Adrenal gland (tissue), 12 donors: ENCODE results near the gene DHRS13. TPM values are rescaled to one million over a fixed set of nuclear protein-coding genes. Genes with fewer than 3 reads are reported as not detected.
"Not testable (repeated sequence)": the region's sequence is repeated elsewhere in the genome, so short reads cannot be mapped to it uniquely, and the experiment has no call there.

Experiments
- DNase-seq, 7 donors: peaks; one replicate each; pipeline ENCODE4 v3.0.0-alpha.2; 2019 to 2020
- H3K27ac ChIP-seq, 5 donors: fragments of 200-600 bp; sonication (generic) in 4 of 5; 1 replicate in 3 of 5; 2 replicates in 2 of 5; pipeline versions ENCODE4 v1.5.1 to v1.8.0; 2016 to 2020; ENCODE audit warnings: mild to moderate bottlenecking in 1 of 5
- H3K27me3 ChIP-seq: fragments of 200-600 bp; 2 replicates; pipeline ENCODE4 v1.8.0; 2021
- H3K36me3 ChIP-seq, 2 donors: fragments of 200-600 bp; replicated peaks in 1 of 2; 1 replicate in 1 of 2; 2 replicates in 1 of 2; pipeline versions ENCODE4 v1.5.1 to v1.8.0; 2018 to 2022
- H3K4me1 ChIP-seq, 2 donors: fragments of 200-600 bp; replicated peaks in 1 of 2; 1 replicate in 1 of 2; 2 replicates in 1 of 2; pipeline versions ENCODE4 v1.5.1 to v1.8.0; 2018 to 2021
- H3K4me3 ChIP-seq, 4 donors: fragments of 200-600 bp; sonication (generic) in 3 of 4; one replicate each; pipeline ENCODE4 v1.5.1; 2016 to 2018
- H3K9me3 ChIP-seq, 3 donors: fragments of 200-600 bp; sonication (generic) in 1 of 3; replicated peaks in 1 of 3; 1 replicate in 2 of 3; 2 replicates in 1 of 3; pipeline versions ENCODE4 v1.5.1 to v1.8.0; 2016 to 2021
- POLR2A ChIP-seq, 2 donors: fragments of 450-650 bp; IDR thresholded peaks; one replicate each; pipeline ENCODE4 v1.6.1; 2017; ENCODE audit warnings: antibody characterized with exemption in 2 of 2, mild to moderate bottlenecking in 2 of 2, moderate library complexity in 1 of 2
- WGBS, 4 donors: extraction: QIAGEN DNeasy Blood & Tissue Kit in 2 of 4; methylation state at CpG; one replicate each; pipeline versions ENCODE4 v1.1.5 to v1.1.7; 2013 to 2017; 5-methylcytosine and 5-hydroxymethylcytosine counted together
- intact Hi-C, 2 donors: fragments of 100-400 bp; cut with DNase I; formaldehyde crosslinking; loops; one replicate each; pipeline versions ENCODE4 v1.14.1 to v1.15.0; 2022 to 2023
- polyA plus RNA-seq, 3 donors: library from polyadenylated mRNA; stranded (reverse); fragments of 200-250 nt in 2 of 3; fragments of 350-450 nt in 1 of 3; fragmentation: Illumina TruSeq in 1 of 3; extraction: RNeasy Lipid Tissue Mini Kit (QIAGEN cat#74804) in 1 of 3; gene quantifications; one replicate each; pipeline ENCODE4 v1.2.3, GENCODE V29; 2013 to 2014
- total RNA-seq, 9 donors: library from RNA; depleted of rRNA in 4 of 9; stranded (reverse); fragments of >200 nt in 4 of 9; fragments of 120-200 nt in 1 of 9; fragmentation: NEBNext Ultra II Directional in 1 of 9; extraction: Animal tissue kit (Norgen Biotek cat#: 25700) in 1 of 9; gene quantifications; one replicate each; pipeline versions ENCODE4 v1.1.0 to v1.2.4, GENCODE V29; 2013 to 2023
- TF ChIP-seq, protein P1 (sequence below), 6 experiments: fragments of 450-650 bp in 4 of 6; fragments of 200-600 bp in 2 of 6; sonication (generic) in 1 of 6; IDR thresholded peaks; 1 replicate in 5 of 6; 2 replicates in 1 of 6; pipeline versions ENCODE4 v1.5.1 to v1.8.0; 2016 to 2021; ENCODE audit warnings: antibody characterized with exemption in 6 of 6, mild to moderate bottlenecking in 2 of 6, moderate library complexity in 1 of 6
- donor health status: healthy with polysubstance abuse.
- donor health status: Bipolar disorder and iron deficiency.
- donor health status: DM: yes; HTN: yes; CAD: no.
- donor health status: DM: no; HTN: no; CAD: no.
- donor health status: DM: no; HTN: no; CAD: no.
- donor health status: DM: yes; HTN: yes; CAD: no.

DHRS13 gene
- total and polyA plus RNA-seq, 12 donors = 4.4 to 23.5 (median 14.7) TPM

DNA sequence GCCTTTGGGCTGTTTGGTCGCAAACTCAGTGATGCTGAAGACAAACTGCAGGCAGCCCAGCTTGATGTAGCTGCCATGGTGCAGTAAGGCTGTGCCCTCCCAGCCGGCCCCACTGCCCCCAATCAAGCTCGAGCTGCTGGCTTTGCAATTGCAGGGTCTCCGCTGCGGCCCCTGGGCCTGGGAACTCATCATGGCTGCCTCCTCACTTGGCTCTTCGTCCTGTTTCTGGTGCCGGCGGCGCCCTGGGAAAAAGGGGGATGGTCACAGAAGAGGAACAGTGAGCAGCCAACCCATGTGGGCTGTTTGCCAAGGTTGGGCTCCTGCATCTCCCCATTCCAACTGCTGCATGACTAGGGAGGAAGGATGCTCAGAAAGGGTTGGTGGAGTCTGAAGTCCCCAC is 3.4 kb upstream of the DHRS13 start:
- no peak for DNase-seq
- no peaks in the 10 kb centered on the region for H3K27me3 ChIP-seq
- H3K27ac ChIP-seq = no peak overlapping the region
- WGBS, 4 donors = 75 to 83% (median 79%) methylated on average over 8 to 9 of the region's 9 CpGs
- no peak overlapping the region for H3K4me3 ChIP-seq
- intact Hi-C loops = no loop called here
- TF ChIP-seq POLR2A (IDR thresholded peaks at IDR 0.05) = no peak
- TF ChIP-seq, protein P1, sequence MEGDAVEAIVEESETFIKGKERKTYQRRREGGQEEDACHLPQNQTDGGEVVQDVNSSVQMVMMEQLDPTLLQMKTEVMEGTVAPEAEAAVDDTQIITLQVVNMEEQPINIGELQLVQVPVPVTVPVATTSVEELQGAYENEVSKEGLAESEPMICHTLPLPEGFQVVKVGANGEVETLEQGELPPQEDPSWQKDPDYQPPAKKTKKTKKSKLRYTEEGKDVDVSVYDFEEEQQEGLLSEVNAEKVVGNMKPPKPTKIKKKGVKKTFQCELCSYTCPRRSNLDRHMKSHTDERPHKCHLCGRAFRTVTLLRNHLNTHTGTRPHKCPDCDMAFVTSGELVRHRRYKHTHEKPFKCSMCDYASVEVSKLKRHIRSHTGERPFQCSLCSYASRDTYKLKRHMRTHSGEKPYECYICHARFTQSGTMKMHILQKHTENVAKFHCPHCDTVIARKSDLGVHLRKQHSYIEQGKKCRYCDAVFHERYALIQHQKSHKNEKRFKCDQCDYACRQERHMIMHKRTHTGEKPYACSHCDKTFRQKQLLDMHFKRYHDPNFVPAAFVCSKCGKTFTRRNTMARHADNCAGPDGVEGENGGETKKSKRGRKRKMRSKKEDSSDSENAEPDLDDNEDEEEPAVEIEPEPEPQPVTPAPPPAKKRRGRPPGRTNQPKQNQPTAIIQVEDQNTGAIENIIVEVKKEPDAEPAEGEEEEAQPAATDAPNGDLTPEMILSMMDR (IDR thresholded peaks at IDR 0.05) = no peak
- H3K4me1 ChIP-seq = peaks cover 8 to 40% of the 10 kb centered on the region in 2 donors
- peaks cover 0 to 55% of the 10 kb centered on the region in 2 donors for H3K36me3 ChIP-seq
- no peaks in the 10 kb centered on the region for H3K9me3 ChIP-seq

DNA sequence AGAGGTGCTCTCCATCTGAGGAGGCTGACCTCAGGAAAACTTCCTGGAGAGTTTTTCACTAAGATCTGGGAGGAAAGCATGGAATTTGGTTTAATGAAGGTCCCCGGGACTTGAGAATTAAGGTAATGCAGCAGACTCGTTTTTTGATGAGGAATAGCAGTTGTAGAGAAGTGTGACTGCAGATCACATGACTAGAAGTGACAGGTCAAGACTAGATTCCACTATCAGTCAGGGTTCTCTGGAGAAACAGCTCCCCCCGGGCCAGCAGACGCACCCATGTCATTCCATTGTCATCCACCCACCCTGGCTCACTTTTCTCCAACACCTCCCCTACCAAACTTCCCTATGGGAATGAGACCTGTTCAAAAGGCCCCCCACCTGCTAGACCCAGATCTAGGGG is 1.9 kb upstream of the DHRS13 start:
- 40 to 52% (median 44%) methylated on average over 4 of the region's 4 CpGs for WGBS, 4 donors
- no peaks in the 10 kb centered on the region for H3K9me3 ChIP-seq
- H3K36me3 ChIP-seq = peaks cover 0 to 41% of the 10 kb centered on the region in 2 donors
- no peak overlapping the region for H3K4me3 ChIP-seq
- intact Hi-C loops = no loop called here
- H3K4me1 ChIP-seq = peaks cover 8 to 43% of the 10 kb centered on the region in 2 donors
- DNase-seq = no peak
- TF ChIP-seq, protein P1 (IDR thresholded peaks at IDR 0.05) = no peak
- no peak for TF ChIP-seq POLR2A (IDR thresholded peaks at IDR 0.05)
- no peak overlapping the region for H3K27ac ChIP-seq
- H3K27me3 ChIP-seq = no peaks in the 10 kb centered on the region

DNA sequence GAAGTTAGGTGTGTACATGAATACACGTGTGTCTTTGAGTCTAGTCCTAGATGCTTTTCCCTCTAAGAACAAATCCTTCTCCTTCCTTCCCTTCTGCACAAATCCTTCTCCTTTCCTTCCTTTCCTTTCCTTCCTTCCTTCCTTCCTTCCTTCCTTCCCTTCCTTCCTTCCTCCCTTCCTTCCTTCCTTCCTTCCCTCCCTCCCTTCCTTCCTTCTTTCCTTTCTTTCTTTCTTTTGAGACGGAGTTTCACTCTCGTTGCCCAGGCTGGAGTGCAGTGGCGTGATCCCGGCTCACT is 615 bp upstream of the DHRS13 start:
- H3K9me3 ChIP-seq, H3K27me3 ChIP-seq, DNase-seq, H3K4me3 ChIP-seq, intact Hi-C loops: not testable (repeated sequence)
- peaks cover 5 to 33% of the 10 kb centered on the region in 2 donors for H3K4me1 ChIP-seq
- peaks cover 0 to 28% of the 10 kb centered on the region in 2 donors for H3K36me3 ChIP-seq
- peak overlapping the region in 1 of 5 donors; percentile 89 for H3K27ac ChIP-seq
- 44 to 60% (median 53%) methylated on average over 5 of the region's 5 CpGs for WGBS, 4 donors

DNA sequence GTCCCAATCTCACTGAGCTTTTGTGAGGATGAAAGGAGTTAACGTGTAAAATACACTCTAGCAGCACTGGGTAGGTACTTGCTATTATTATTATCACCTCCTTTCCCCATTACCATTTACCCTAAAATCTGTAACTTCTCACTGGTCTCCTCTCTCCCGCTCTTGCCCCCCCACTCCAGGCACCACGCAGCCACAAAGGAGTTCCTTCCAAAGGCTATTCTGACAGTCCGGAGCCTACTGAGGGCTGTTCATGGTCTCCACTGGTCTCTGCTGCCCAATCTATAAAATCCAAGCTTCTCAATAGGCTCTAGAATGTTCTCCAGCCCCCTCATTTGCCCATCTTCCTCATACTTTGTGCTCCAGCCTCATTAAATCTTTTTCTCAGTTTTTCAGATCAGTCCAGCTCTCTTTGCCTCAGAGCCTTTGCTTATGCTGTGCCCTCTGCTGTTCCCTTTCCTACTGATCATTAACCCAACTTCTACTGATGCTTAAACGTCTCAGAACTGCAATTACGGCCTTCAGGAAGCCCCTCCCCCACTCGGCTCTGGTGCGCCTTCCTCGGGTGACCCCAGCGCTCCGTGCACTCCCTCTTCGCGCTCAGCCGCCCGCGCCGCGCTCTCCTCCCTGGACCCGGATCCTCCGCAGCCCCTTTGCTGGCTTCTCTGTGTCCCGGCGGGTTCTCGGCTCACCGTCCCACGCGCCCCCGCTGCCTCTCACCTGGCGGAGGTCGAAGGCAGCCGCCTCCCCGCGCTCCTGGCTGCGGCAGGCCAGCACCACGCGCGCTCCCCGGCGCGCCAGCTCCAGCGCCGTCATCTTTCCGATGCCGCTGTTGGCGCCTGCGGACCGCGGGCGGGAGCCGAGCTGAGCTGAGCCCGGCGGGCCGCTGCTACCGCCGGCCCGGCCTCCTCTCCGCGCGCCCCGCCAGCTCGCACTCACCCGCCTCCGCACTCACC is 737 bp downstream of the DHRS13 start:
- 3 to 19% (median 4%) methylated on average over 10 to 62 of the region's 62 CpGs for WGBS, 4 donors
- H3K4me3 ChIP-seq = peak overlapping the region in 2 of 4 donors; percentile 39 to 71
- peaks cover 0 to 14% of the 10 kb centered on the region in 2 donors for H3K36me3 ChIP-seq
- H3K9me3 ChIP-seq = no peaks in the 10 kb centered on the region
- H3K27me3 ChIP-seq = no peaks in the 10 kb centered on the region
- DNase-seq = peak in 4 of 7 donors; percentile 41 to 50 (median 48)
- intact Hi-C loops = no loop called here
- TF ChIP-seq, protein P1 (IDR thresholded peaks at IDR 0.05) = no peak
- TF ChIP-seq POLR2A (IDR thresholded peaks at IDR 0.05) = peak in 1 of 2 donors; percentile 33
- H3K4me1 ChIP-seq = peaks cover 7 to 27% of the 10 kb centered on the region in 2 donors
- H3K27ac ChIP-seq = peak overlapping the region; percentile 26 to 89 (median 72)
